AG08395 (cell line): ENCODE results near the gene CHST9.
"Not testable (repeated sequence)": the region's sequence is repeated elsewhere in the genome, so short reads cannot be mapped to it uniquely, and the experiment has no call there.

Source experiments
- DNase-seq: peaks from one replicate; pipeline ENCODE4 v3.0.0; 2012; ENCODE audit warnings: mixed read lengths, low spot score

The CHST9 gene

GRCh38 chr18:27004056-27004829 lies 180.9 kb downstream of the CHST9 start:
- DNase-seq: peak; percentile 3

DNA sequence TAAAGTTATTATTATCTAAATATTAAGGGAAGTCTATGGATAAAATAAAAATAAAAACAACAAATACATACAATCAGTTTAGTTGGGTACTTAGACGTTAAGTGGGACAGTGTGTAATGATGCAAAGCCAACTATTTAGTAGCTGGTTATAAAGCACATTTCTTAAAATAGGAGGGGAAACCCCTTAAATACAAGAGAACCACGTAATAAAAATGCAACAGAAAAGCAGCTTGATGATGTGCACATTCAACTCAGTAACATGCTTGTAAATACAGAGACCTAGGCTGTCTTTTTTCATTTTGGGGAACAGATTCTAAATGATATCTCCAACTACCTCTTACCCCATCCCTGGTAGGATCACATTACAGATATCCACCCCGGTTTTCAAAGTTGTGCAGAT lies 185.3 kb downstream of the CHST9 start:
- no peak for DNase-seq

DNA sequence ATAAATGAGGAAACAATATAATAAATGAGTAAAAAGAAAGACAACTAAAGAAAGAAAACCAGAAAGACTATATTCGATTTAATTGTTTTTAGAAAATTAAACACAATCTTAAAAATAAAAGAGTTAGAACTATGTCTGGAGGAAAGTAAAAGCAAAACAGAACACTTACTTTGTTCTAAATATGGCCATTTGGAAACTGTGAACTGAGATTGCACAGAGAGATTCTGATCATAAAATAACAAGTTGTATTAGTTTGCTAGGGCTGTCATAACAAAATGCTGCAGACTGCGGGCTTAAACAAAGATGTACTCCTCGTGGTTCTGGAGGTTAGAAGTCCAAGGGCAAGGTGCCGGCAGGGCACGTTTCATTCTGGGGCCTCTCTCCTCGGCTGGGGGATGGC lies 191.5 kb downstream of the CHST9 start:
- DNase-seq: no peak

DNA sequence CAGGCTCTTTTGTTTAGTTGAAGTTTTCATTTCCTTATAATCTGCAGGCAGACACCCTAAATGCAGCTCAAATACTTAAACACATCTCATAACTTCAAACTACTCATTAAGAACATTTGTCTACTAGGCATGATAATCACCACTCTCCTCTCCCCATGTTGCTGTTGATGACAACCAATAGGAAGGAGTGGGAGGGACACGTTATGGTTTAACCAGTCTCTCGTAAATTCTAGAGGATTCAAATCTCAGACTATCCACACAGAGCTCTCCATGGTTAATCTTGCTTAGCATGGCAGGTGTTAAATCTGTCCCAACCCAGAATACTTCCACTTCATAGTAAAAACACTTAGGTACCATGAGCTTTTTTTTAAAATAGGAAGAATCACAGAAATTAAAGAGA lies 192.2 kb downstream of the CHST9 start:
- DNase-seq: no peak

GRCh38 chr18:26989842-26990241 lies 195.3 kb downstream of the CHST9 start:
- no peak for DNase-seq

- no peak for DNase-seq
Measured at GRCh38 chr18:26981360-26982082, 203.6 kb downstream of the CHST9 start.

- DNase-seq: no peak
Measured at GRCh38 chr18:26978812-26979341, 206.2 kb downstream of the CHST9 start.

DNA sequence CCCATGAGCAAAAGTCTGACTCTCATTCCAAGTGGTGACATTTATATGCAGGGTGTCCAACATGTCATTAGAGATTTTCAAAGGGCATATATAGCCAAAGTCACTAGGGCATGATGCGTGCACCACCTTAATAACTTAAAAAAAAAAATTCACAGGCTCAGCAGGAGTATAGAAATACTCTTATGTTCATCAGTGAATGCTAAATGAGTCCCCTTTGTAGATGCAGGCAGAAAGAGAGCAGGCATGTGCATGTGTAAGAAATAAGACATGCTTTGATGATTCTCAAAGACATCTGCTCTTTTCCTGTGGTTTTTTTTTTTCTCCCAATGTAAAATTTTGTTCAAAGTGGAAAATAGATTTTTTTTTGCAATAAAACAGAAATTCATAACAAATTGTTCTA lies 207.3 kb downstream of the CHST9 start:
- no peak for DNase-seq

DNA sequence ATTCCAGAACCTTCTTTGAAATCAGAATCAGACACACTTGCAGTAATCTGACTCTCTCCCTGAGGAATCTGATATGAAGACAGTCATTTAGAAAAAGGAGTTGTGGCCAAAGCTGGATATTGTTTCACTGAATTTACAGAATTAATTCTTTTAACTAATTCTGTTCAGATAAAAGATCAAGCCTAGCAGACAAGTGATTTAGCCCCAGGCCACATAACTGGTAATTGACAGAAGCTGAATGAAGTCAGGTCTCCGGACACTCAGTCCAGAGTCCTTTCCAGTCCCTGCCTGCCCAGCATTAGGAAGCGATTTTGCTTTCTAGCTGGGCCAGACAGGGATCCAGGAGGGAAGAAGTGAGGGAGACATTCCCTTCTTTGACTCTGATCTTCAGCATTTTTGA lies 208.9 kb downstream of the CHST9 start:
- DNase-seq: no peak

GRCh38 chr18:26972549-26972948 lies 212.6 kb downstream of the CHST9 start:
- DNase-seq: not testable (repeated sequence)

DNA sequence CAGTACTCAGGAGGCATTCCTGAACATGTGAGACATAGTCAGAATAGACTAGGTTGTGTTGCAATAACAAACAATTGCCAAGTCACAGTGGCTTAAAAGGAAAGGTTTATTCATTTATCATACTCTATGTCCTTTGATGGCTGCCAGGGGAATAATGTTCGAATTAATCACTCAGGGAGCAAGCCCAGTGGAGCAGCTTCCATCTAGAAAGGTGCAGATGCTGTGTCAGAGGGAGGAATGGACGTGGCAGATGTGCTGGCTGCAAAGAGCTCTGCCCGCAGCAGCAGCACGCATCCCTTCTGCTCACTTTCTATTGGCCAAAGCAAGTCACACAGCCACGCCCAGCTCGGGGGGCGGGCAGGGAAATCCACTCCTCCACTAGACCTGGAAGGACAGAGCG lies 213.7 kb downstream of the CHST9 start:
- DNase-seq: no peak

GRCh38 chr18:26970637-26971036 lies 214.5 kb downstream of the CHST9 start:
- no peak for DNase-seq

DNA sequence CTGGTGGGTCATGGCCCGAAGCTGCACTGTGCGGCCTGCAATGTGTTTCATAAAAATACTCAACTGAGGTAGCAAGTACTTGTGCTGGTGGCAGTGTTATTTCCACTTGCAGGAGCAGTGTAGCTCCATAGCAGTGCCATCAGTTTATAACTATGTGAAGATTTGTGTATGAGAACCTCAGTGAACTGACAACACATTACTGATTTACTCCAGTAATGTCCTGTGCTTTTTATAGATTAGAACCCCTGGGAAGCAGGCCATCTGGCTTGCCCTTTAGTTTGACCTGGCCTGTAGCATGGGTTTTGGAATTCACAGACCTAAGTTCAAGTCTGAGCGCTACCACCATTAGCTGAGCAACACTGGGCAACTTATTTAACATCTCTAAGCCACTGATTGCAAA lies 219.9 kb downstream of the CHST9 start:
- DNase-seq: no peak

DNA sequence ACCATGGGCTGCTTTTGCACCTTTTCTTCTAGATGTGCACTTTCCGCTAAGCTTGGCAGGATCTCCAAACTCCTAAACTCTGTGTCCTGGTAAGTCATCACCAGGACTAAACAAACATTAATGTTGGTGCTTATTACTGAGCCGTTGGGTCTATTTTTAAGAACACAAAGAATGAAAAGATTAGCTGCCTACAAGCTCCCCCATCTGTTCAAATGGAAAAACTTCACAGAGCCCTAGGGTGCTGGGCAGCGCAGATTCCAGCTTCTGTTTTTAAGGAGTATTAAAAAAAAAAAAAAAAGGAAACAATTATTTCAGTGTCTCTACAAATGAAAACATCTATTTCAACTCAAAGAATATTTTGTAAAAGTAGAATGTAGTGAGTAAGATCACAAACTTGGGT lies 221.8 kb downstream of the CHST9 start:
- DNase-seq: no peak

DNA sequence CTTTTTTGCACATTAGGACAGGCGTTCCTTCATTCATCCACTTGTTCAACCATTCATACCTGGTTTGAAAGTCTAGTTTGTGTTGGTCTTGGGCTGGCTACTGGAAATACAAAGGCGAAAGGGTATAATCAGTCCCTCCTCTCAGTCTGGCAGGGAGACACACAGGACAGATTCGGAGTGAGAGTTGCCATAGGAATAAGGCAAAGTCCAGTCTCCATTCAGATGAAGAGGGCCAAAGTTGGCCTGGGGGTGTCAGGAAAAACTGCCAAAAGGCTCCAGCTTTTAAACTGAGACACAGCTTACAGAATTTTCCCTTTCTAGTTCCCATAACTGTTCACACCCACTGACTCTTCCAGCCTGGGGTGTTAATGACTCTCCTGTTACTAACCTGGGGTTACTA lies 223.3 kb downstream of the CHST9 start:
- DNase-seq: no peak

DNA sequence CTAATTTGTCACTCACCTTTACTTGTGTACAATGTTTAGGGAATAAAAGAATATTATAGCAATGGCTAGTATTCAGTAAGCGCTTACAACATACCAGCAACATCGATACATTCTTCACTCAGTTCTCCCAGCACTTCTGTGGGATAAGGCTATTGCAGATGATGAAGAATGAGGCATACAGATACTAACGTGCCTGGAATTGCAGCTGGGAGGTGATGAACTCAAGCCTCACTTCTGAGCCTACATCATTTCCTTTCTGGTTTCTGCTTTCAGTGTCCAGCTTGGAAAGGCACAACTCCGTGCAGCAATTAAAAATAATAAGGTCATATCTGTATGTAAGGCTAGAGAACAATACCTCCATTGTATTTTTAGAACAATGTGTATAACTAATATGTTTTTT lies 224.2 kb downstream of the CHST9 start:
- DNase-seq: no peak

DNA sequence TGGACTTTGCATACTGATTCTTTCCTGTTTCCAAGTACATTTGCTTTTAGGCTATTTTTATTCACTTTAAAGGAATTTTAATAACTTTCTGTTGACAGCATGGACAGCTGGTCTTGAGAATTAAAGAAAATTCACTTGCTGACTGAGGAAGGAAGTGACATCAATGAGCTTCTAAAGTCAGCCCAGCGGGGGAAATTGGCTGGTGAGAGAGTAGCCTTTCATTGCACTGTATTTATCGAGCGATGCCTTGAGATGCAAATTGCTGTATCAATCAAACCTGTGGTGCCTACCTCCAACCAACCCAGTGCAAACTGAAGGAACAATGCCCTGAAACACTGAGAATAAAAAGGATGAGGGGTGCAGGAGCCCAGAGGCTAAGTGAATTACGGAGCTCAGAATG lies 228.2 kb downstream of the CHST9 start:
- DNase-seq: no peak

- DNase-seq: no peak
Measured at GRCh38 chr18:26948703-26949102, 236.4 kb downstream of the CHST9 start.

- DNase-seq: no peak
Measured at GRCh38 chr18:26943906-26944305, 241.2 kb downstream of the CHST9 start.

DNA sequence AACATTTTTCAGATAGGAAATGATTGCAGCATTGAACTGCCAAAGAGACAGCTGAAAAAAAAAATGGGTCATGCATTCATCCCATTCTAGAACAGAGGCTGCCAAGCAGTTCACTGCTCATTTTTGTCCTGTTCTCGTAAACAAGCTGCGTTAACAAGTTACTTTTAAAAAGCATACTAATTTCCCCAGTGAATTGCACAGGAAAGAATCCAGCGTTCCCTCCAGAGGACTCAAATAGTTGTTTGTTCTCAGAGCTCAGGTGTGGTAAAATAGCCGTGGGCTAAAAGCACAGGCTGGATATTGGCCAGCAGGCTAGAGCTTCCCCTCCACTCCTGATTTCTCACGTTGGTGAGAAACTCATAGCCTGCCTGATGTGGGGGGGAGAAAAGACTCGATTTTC lies 243.5 kb downstream of the CHST9 start:
- no peak for DNase-seq

- no peak for DNase-seq
Measured at GRCh38 chr18:26940744-26941398, 244.2 kb downstream of the CHST9 start.

DNA sequence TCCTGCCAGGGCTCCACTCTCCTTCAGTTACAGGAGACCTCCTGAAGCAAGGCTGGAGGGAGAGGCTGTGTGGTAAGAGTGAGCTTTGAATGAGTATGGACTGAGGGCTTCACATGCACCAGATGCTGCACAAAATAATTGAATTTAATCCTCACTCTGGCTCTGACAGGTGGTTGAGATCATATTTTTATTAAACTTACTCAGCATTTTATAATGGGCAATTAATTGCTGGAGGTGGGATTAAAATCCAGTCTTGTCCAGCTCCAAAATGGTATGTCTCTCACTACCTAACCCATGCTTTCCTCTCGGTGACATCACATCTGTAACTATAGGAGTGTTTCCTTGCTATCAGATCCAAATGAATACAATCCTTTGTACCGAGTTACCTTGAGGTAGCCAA lies 253.4 kb downstream of the CHST9 start:
- no peak for DNase-seq

DNA sequence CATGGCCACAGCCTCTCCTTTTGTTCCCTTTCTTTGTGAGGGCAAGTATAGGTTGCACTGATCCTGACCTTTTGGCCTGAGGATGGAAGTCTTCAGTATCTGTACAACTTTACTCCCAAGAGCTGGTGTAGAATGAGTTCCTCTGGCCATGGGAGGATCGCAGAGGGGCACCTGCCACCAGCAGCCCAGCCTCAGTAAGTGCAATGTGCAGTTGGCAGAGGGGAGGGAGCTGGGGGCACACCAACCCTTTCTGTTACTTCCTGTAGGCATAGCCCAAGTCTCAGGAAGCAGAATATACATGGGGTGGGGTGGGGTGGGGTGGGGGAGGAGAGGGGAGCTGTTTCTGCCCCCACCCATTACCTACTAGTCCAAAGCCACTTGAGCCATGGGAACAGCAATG lies 254.5 kb downstream of the CHST9 start:
- no peak for DNase-seq
